Uterus (tissue), 2 donors: ENCODE measurements around the gene NAA60.

Experiments used
- CTCF ChIP-seq, 4 experiments: fragments of 200-600 bp in 2 of 4; fragments of 450-650 bp in 2 of 4; sonication (generic) in 2 of 4; IDR thresholded peaks; one replicate each; pipeline ENCODE4 v1.5.1; 2016 to 2019; ENCODE audit warnings: antibody characterized with exemption in 4 of 4, mild to moderate bottlenecking in 2 of 4, moderate library complexity in 1 of 4
- POLR2A ChIP-seq, 2 donors: fragments of 450-650 bp; IDR thresholded peaks; one replicate each; pipeline ENCODE4 v1.6.1; 2016; ENCODE audit warnings: antibody characterized with exemption in 2 of 2, mild to moderate bottlenecking in 1 of 2, moderate library complexity in 1 of 2

DNA sequence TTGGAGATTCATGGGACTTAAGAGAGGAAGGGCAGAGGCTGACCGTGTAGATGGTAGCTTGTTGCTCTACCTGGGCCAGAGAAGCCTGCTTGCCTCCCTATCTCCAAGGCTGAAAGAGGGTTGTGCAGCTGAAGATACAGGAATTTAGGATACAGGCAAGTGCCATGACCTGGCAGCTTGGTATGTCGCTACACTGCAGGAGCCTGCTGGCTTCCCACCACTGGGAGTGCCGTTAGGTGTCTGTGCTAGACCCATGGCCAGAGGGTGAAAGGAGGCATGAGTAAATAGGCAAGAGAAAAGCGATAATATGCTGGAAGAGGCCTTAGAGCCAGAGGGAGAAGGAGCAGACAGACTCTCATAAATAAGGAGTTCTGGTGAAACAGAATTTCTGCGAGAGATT, 10.6 kb downstream of the NAA60 start:
- TF ChIP-seq CTCF (IDR thresholded peaks at IDR 0.05) = no peak
- TF ChIP-seq POLR2A (IDR thresholded peaks at IDR 0.05) = no peak
